Peyer's patch (tissue), 4 donors: ENCODE data around the gene BAIAP2L1. TPM values are rescaled to one million over a fixed set of nuclear protein-coding genes. Genes with fewer than 3 reads are reported as not detected.
"Not testable (repeated sequence)": the region's sequence is repeated elsewhere in the genome, so short reads cannot be mapped to it uniquely, and the experiment has no call there.

Experiments
- DNase-seq, 3 donors: peaks; one replicate each; pipeline ENCODE4 v3.0.0-alpha.2; 2017 to 2019
- H3K27ac ChIP-seq, 4 donors: fragments of 200-600 bp; sonication (generic); one replicate each; pipeline ENCODE4 v1.5.1; 2016 to 2019
- H3K27me3 ChIP-seq, 2 donors: fragments of 200-600 bp; sonication (generic); one replicate each; pipeline ENCODE4 v1.5.1; 2019
- H3K36me3 ChIP-seq, 3 donors: fragments of 200-600 bp; sonication (generic); one replicate each; pipeline ENCODE4 v1.5.1; 2016 to 2019
- H3K4me1 ChIP-seq, 4 donors: fragments of 200-600 bp; sonication (generic); one replicate each; pipeline ENCODE4 v1.5.1; 2016 to 2019
- H3K4me3 ChIP-seq, 4 donors: fragments of 200-600 bp; sonication (generic); 1 replicate in 3 of 4; 2 replicates in 1 of 4; pipeline ENCODE4 v1.5.1; 2016 to 2019; ENCODE audit warnings: mild to moderate bottlenecking in 1 of 4
- H3K9me3 ChIP-seq, 4 donors: fragments of 200-600 bp; sonication (generic); one replicate each; pipeline ENCODE4 v1.5.1; 2016 to 2019; ENCODE audit warnings: mild to moderate bottlenecking in 1 of 4
- CTCF ChIP-seq, 6 experiments: fragments of 450-650 bp in 4 of 6; fragments of 200-600 bp in 2 of 6; sonication (generic) in 1 of 6; IDR thresholded peaks; one replicate each; pipeline ENCODE4 v1.5.1; 2017 to 2019; ENCODE audit warnings: antibody characterized with exemption in 6 of 6, mild to moderate bottlenecking in 3 of 6, moderate library complexity in 1 of 6
- POLR2A ChIP-seq, 2 donors: fragments of 450-650 bp; IDR thresholded peaks; one replicate each; pipeline ENCODE4 v1.5.1; 2017; ENCODE audit warnings: antibody characterized with exemption in 2 of 2, mild to moderate bottlenecking in 2 of 2, moderate library complexity in 2 of 2
- total RNA-seq, 4 donors: library from RNA; depleted of rRNA; stranded (reverse); fragments of >200 nt; gene quantifications; one replicate each; pipeline ENCODE4 v1.1.0, GENCODE V29; 2016

BAIAP2L1 gene
- total RNA-seq, 4 donors from 2014 or later, result 31.4 to 46.4 (median 41.9) TPM

DNA sequence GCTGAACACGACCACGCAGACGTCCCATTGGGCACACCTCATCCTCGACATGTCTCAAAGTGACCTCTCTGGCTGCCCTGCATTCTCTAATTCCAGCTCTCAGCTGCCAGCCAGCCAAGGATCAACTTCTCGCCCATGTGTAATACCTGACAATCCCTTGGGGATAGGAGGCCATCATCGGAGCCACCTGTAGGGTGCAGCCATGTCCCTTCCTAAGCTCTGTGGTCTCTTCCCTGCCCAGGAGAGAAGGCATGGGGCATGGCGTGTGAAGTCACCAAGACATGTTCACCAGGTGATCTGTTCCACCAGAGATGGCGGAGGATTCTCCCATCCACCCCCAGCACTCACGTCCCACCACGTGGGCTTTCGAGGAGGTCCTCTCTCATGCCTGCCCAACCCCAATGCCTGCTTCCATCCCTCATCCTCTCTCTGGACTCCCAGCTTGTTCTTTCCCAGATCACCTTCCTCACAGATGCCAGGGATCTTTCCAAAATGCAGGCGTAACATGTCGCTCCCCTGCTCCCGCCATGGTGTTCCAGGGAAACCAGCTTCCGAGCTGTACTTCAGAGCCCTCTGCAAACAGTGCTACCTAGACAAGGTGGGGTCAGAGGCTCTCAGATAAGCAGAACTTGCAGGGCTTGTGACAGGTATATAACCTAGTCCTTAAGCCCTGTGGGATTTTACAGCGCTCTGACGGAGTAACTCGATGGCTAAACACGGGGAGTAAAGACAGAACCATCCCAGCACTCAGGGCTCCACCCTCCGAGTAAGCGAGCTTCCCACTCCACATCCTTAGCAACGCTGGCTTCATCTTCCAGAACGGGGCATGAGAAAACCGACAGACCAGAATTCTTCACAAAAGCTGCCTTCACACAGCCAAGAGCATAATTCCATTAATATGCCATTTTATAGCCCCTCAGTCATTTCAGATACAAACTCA, 78.3 kb downstream of the BAIAP2L1 start:
- no peaks in the 10 kb centered on the region for H3K4me1 ChIP-seq
- no peaks in the 10 kb centered on the region for H3K27me3 ChIP-seq
- H3K4me3 ChIP-seq, result no peak overlapping the region
- TF ChIP-seq POLR2A (IDR thresholded peaks at IDR 0.05) (no peak), CTCF (IDR thresholded peaks at IDR 0.05) (peak in 2 of 6 experiments; percentile 21 to 30)
- DNase-seq, result no peak
- no peaks in the 10 kb centered on the region for H3K36me3 ChIP-seq
- no peak overlapping the region for H3K27ac ChIP-seq
- H3K9me3 ChIP-seq, result no peaks in the 10 kb centered on the region

DNA sequence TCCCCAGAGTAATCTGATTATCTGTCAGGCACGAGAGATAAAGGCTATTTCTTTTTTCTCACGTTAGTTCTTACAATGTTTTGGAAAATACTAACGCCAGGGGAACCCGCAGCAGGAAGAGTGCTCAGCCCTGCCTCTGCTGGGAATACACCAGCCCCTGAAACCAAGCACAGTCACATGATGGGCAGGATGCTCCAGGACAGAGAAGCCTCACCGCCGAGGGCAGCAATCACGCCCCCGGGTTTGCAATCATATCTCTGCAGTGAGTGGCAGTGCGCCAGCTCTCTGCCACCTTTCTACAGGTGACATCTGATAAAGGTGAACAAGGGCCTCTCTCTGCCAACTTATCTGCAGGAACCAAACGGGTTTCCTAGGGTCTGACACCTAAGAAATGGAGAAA, 79.6 kb downstream of the BAIAP2L1 start:
- H3K4me1 ChIP-seq, result no peaks in the 10 kb centered on the region
- DNase-seq, result no peak
- H3K27ac ChIP-seq, result no peak overlapping the region
- H3K36me3 ChIP-seq, result peaks cover 0 to 6% (median 0%) of the 10 kb centered on the region in 3 donors
- H3K4me3 ChIP-seq, result no peak overlapping the region
- H3K27me3 ChIP-seq, result no peaks in the 10 kb centered on the region
- H3K9me3 ChIP-seq, result no peaks in the 10 kb centered on the region
- TF ChIP-seq CTCF (IDR thresholded peaks at IDR 0.05) (no peak), POLR2A (IDR thresholded peaks at IDR 0.05) (no peak)

- no peaks in the 10 kb centered on the region for H3K9me3 ChIP-seq
- H3K36me3 ChIP-seq, result peaks cover 0 to 16% (median 0%) of the 10 kb centered on the region in 3 donors
- no peak for TF ChIP-seq POLR2A (IDR thresholded peaks at IDR 0.05)
- H3K4me3 ChIP-seq, result no peak overlapping the region
- H3K4me1 ChIP-seq, result no peaks in the 10 kb centered on the region
- no peak overlapping the region for H3K27ac ChIP-seq
- no peaks in the 10 kb centered on the region for H3K27me3 ChIP-seq
- no peak for DNase-seq
These were observed 81.7 kb downstream of the BAIAP2L1 start for GRCh38 chr7:98319176-98319575.

GRCh38 chr7:98317366-98318040, 83.4 kb downstream of the BAIAP2L1 start:
- Histone ChIP-seq H3K27ac (no peak overlapping the region), H3K4me1 (no peaks in the 10 kb centered on the region), H3K27me3 (no peaks in the 10 kb centered on the region), H3K4me3 (no peak overlapping the region), H3K36me3 (peaks cover 0 to 23% (median 0%) of the 10 kb centered on the region in 3 donors), H3K9me3 (no peaks in the 10 kb centered on the region)
- no peak for DNase-seq
- no peak for TF ChIP-seq CTCF (IDR thresholded peaks at IDR 0.05)
- no peak for TF ChIP-seq POLR2A (IDR thresholded peaks at IDR 0.05)

DNA sequence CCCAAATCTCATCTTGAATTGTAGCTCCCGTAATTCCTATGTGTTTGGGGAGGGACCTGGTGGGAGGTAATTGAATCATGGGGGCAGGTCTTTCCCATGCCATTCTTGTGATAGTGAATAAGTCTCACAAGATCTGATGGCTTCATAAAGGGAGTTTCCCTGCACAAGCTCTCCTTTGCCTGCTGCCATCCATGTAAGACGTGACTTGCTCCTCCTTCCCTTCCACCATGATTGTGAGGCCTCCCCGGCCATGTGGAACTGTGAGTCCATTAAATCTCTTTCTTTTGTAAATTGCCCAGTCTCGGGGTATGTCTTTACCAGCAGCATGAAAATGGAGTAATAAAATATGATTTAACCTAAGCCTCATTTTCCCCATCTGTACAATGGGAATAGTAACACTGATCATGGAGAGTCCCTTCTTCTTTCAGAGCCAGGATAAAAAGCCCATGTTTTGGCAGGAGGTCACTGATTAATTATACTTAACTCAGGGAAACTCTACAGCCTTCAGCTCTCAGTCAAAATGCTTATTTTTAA, 84.8 kb downstream of the BAIAP2L1 start:
- not testable (repeated sequence) for H3K4me1 ChIP-seq, H3K9me3 ChIP-seq, H3K27me3 ChIP-seq, H3K4me3 ChIP-seq, H3K27ac ChIP-seq, DNase-seq
- H3K36me3 ChIP-seq, result peaks cover 0 to 23% (median 0%) of the 10 kb centered on the region in 3 donors

GRCh38 chr7:98315318-98315993, 85.4 kb downstream of the BAIAP2L1 start:
- no peak overlapping the region for H3K27ac ChIP-seq
- peaks cover 0 to 26% (median 0%) of the 10 kb centered on the region in 3 donors for H3K36me3 ChIP-seq
- H3K4me1 ChIP-seq, result no peaks in the 10 kb centered on the region
- H3K27me3 ChIP-seq, result no peaks in the 10 kb centered on the region
- no peak for DNase-seq
- TF ChIP-seq POLR2A (IDR thresholded peaks at IDR 0.05), result no peak
- no peak for TF ChIP-seq CTCF (IDR thresholded peaks at IDR 0.05)
- no peaks in the 10 kb centered on the region for H3K9me3 ChIP-seq
- no peak overlapping the region for H3K4me3 ChIP-seq
